Stimulated activated CD8-positive, alpha-beta memory T cell treated with anti-CD3 and anti-CD28 coated beads, Interleukin-12 subunit alpha, Interleukin-12 subunit beta, amount 100 ng/mL, for 1 hour (primary cell): ENCODE data around the gene CDC73.

ENCODE experiments used
- DNase-seq: peaks from one replicate; pipeline ENCODE4 v3.0.0-alpha.2; 2020; ENCODE audit warnings: low read depth

CDC73 gene

DNA sequence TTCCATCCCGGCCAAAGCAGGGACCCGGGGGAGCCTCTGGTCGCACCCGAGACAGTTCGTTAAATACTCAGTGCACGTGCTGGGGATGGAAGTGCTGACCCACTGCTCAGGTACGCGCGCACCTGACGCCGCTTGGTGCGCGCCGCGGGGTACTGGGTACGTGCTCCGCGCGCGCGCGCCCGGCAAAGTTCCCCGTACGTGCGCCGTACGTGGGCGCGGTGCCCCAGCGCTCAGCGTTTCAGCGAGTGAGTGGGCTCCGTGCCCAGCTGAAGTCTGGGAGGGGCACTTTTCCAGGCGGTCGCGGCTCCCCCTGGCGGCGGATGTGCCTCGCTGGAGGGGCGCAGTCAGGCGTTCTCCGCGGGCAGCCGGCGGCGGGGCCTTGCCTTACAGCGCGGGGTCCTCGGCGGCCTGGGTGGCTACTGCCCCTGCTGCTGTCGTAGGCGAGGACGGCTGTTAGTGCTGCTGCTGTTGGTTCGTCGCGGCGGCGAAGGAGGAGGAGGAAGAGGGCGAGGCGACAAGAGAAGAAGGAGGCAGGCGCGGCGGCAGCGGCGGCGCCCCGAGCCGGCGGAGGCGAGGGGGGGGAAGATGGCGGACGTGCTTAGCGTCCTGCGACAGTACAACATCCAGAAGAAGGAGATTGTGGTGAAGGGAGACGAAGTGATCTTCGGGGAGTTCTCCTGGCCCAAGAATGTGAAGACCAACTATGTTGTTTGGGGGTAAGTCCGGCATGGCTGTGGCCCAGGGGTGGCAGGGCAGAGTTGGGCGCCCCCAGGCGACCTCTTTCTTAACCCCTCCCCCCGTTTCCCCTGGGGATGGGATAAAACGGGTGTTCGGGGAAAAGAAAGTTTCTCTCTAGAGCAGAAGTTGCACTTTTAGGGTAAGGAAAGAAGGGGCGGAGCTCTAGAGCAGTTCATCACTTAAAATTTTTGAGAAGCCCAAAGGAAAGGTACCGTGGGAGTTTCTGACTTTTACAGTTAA is at the start of gene CDC73:
CDC73 (plus strand) TSS at position 416 of the 978 bp plus-strand sequence; CDS start at position 586, 170 bp downstream.
- peak; percentile 99 for DNase-seq

DNA sequence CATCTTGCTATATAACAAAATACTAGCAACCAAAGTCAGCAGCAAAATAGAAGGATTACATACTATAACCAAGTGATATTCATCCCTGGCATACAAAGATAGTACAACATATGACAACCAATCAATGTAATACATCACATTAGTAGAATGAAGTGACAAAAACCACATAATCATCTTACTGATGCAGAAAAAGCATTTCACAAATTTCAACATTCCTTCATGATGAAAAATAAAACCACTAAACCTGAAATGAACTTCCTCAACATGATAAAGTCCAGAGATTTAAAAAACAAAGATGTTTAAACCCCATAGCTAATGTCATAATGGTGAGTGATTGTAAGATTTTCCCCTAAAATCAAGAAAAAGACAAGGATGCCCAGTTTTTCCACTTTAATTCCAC is 43.8 kb upstream of the CDC73 start:
- DNase-seq: no peak

DNA sequence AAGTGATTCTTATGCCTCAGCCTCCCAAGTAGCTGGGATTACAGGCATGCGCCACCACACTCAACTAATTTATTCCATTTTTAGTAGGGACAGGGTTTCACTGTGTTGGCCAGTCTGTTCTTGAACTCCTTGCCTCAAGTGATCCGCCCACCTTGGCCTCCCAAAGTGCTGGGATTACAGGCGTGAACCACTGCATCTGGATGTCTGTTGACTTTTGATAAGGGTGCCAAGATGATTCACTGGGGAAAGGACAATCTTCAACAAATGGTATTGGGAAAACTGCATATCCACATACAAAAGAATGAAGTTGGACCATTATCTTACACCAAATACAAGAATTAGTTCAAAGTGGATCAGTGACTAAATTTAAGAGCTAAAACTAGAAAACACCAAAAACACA is 42.6 kb upstream of the CDC73 start:
- no peak for DNase-seq

DNA sequence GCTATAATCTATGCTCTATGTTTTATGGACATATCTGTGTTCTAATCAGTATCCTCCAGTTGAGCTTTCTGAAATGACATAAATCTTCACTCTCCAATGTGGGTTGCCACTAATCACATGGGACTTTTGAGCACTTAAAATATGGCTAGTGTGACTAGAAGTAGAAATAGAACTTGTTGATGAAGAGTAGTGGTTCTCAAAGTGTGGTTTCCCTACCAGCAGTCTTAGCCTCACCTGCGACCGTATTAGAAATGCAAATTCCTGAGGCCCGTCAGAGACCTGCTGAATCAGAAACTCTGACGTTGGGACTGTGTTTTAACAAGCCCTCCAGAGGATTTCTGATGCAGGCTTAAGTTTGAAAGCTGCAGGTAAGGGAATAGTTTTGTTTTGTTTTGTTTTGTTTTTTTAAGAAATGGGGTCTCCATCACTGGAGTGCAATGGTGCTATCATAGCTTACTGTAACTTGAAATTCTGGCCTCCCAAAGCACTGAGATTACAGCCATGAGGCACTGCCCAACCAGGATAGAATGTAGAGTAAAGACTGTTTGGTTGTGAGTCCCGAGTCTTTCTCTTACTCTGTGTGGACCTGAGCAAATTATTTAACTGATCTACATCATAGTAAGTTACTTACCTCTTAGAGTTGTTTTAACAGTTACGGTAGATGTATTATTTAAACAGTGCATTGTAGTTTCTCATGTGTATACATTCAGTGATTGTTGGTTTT is 38.3 kb upstream of the CDC73 start:
- no peak for DNase-seq

DNA sequence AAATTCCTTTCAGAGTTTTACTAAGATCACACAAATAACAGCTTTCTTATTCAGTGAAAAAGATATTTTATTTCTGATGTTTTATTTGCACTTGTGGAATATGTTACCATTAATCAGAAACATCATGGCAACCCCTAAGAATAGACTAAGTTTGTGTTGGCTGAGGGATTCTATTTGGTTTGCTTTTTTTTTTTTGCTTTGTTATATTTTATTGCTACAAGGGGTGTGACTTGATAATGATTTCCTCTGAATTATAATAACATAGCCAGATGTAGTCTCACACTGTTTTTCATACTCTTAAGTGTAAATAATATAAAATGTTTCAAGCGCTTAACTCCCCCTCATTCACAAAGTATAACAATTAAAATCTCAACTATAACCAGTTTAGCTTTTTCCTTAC is 36.6 kb upstream of the CDC73 start:
- no peak for DNase-seq

DNA sequence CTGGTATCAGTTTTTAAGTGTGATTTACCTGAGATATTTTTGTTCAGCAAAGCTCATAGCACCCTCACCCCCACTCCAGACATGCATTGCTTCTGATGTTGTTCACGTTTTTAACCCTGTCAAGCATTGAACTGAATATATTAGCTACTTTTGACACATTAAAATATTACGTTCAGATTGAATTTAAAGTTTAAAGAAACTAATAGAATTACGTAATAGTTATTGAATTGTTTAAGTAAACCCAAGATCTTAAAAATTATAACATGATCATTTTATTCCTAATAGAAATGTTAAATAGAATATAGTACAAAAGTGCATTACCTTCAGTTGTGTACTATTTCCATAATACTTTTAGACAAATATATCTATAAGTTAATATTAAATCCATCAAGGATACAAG is 35.5 kb upstream of the CDC73 start:
- DNase-seq: no peak

DNA sequence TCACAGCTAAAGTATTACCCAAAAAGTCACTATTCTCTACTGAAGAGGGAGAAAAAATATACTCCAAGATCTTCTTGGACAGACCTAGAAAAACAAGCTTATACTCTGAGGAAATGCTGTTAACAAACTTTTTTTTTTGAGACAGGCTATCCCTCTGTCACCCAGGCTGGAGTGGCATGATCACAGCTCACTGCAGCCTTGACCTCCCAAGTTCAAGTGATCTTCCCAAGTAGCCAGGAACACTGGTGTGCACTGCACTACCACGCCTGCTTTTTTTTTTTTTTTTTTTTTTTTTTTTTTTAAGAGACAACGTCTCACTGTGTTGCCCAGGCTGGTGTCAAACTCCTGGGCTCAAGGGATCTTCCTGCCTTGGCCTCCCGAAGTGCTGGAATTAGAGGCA is 33.9 kb upstream of the CDC73 start:
- DNase-seq: no peak

DNA sequence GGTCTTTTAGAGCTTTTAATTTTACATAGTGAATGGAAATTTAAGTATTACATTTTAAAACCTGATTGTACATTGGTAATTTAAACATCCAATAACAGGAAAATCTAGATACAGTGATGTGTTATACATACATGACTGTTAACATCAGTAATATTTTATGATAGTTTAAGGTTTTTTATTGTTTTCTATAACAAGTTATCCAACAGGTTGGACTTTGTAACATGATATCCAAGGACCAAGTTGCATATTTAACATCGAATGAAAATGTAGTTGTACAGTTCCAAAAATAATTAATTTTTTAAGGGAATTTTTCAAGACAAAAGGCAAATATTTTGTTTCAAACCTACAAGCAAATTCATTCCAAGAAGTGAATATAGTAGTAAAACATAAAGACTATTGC is 31.0 kb upstream of the CDC73 start:
- DNase-seq: no peak

DNA sequence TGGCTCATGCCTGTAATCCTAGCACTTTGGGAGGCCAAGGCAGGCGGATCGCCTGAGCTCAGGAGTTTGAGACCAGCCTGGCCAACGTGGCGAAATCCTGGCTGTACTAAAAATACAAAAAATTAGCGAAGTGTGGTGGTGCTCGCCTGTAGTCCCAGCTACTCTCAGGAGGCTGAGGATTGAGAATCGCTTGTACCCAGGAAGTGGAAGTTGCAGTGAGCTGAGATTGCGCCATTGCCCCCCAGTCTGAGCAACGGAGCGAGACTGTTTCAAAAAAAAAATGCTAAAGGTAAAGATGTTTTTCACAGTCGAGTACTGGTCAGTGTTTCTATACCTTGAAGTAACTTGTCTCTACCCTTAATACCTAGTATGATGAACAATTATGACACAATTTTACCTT is 27.7 kb upstream of the CDC73 start:
- no peak for DNase-seq

DNA sequence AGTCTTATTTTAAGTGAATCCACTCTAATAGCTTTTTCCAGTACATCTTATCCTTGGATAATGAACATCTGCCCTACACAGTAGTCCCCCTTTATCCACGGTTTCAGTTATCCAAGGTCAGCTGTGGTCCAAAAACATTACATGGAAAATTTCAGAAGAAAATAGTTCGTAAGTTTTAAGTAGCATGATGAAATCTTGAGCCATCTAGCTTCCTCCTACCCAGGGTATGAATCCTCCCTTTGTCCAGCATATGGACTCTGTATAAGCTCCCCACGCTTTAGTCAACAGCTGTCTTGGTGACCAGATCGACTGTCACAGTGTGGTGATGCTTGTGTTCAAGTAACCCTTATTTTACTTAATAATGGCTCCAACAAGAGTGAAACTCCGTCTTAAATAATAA is 19.2 kb upstream of the CDC73 start:
- DNase-seq: no peak

DNA sequence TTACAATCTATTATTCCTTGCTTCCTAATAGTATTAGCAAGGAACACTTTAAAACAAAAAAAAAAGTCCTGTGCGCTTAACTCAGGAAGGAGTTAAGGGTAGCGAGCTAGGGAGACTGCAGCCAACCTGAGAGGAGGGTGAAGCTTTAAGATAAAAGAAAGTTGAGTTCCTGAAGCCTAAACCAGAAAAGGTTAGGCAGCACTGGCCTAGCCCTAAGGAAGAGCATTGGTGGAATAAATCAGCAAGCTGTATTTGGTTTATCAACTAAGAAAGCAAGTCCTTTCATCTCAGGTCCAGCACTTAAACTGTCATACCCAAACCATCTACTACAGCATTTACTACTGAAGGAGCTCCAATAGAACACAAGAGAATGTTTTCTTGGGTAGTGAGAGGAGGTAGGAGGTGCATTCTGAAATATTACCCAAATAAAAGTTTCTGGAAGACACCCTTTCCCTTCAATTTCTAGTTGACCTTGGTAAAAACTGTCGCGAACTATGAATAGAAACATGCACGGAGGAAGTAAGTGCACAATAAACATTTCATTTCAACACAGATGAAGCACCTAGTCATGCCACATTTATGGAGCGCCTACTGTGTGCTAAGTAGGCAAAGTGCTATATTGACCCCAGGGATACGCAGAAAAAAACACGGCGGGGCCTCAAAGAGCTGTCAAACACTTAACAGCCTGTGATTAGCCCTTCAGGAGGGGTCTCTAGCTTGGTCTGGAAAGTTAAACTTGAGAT is 17.9 kb upstream of the CDC73 start:
- DNase-seq: no peak

DNA sequence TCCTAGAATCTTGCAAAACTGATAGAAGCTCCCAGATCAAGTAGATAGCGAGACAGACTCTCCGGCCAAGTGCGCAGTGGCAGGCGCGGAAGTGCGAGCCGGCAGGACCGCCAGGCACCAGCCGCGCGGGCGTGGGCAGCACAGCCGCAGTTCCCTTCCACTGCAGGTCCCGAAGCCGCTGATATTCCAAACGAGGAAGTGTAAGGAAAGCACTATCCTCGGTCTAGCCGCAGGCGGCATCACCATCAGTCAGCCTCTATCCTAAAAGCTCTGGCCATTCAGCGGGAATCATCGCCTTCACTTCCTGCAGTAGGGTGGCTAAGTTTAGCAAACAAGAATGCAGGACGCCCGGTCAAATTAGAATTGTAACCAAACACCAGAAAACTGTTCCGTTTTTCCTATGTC is 17.3 kb upstream of the CDC73 start:
- no peak for DNase-seq

DNA sequence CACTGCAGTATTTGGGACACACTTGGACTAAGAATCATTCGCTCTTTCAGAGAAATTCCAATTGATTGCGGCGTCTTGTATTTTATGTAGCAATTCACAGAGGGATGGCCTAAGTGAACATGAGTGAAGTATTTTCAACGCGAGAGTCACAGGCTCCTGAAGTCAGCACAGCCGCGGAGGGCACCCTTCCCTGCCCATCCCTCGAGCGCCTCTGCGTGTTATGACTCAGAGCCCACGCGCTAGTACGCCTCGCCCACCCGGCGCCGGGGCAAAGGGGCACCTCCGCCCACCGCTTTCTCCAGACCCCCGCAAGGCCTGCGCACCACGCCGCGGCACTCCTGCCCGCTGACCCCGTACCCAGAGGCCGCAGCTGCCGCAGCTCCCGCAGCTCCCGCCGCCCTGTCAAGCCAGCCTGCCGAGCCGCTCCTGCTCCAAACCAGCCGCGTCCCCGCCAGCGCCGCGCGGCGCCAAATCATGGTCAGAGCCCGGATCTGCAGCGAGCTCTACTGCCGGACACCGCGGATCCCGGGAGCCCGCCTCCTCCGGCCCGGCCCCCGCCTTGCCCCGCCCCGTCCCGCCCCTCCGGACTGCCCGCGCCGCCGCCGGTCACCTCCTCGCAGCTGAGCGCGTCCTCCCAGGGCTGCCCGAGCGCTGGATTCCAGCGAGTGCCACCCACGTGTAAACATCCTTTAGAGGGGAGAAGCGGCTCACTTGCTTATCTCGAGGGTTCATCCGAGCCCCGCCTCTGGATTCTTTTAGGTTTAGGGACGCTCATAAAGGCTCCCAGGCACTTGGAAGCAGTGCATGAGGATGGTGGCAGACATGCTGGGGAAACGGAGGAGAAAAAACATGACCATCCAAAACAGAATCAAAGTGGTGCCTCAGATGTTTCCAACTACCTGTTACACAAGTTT is 16.7 kb upstream of the CDC73 start, which contains the start of gene GLRX2:
GLRX2 (minus strand) TSS at position 508 of the 914 bp plus-strand sequence; CDS start at position 476, 32 bp downstream.
- DNase-seq: peak; percentile 41

DNA sequence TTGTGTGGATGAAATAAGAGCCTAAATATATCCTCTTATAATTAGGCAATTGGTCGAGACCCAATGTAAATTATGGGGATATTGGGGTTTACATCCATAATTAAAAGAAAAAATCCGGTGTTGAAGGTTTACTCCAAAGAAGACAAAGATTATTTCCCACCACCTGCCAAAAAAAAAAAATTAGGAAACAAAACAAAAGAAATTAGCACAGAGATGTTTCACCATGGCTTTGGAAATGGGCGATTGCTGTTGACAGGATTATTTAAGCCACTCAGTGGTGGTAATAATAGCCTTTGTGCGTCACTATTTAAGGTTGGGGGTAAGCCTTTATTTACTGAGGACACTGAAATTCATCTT is 16.0 kb upstream of the CDC73 start:
- no peak for DNase-seq

DNA sequence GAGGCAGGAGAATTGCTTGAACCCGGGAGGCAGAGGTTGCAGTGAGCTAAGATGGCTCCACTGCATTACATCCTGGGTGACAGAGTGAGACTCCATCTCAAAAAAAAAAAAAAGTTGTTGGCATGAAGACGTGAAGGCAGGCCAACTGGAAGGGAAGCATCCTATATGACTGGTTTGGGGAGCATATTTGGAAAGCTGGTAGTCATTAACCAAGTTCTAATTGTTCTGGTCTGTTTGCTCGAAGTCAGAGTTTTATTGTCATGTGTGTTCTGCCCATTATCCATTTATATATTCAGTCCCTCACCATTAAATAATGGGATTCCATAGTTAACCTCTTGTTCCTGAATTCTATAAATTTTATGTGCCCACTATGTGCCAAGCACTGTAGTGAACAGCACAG is 13.4 kb upstream of the CDC73 start:
- DNase-seq: no peak

DNA sequence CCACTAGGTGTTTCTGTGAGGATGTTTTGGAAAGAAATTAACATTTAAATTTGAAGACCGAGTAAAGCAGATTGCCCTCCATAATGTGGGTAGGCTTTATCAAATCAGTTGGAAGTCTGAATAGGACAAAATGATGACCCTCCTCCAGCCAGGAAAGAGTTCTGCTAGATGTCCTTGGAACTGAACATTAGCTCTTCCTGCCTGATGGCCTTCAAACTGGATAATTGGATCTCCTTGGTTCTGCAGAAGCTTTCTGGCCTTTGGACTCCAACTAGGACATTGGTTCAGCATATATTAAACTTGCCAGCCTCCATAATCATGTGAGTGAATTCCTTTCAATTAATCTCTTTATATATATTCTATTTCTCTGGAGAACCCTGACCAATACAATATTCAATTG is 12.2 kb upstream of the CDC73 start:
- DNase-seq: no peak

DNA sequence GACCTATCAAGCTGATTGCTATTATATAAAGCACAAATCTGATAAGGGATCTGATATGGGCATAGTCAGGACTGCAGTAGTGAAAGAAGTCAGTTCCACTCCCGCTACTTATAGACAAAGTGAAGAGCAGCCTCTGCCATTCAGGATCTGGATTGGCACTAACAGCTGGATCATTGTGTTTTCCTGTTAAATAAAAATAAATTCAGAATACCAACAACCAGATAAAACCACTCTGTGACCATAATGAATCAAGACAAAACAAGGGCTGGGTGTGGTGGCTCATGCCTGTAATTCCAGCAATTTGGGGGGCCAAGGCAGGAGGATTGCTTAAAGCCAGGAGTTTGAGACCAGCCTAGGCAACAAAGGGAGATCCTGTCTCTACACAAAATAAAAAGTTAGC is 11.6 kb upstream of the CDC73 start:
- DNase-seq: no peak

DNA sequence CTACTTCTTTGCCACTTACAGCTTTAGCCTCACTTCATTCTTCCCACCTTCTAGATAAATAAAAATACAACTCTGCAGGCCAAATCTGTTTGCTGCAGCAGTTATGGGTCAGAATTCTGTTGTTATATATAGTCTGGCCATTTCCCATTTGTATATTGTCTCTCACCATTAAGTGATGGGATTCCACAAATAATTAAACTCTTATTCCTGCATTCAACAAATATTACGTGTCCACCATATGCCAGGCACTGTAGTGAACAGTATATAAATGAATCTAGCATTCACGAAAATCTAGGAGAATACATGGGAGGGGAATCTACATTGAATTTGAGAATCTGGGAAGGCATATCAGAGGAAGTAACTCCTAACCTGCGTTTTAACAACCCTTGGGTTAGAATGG is 11.0 kb upstream of the CDC73 start:
- no peak for DNase-seq

DNA sequence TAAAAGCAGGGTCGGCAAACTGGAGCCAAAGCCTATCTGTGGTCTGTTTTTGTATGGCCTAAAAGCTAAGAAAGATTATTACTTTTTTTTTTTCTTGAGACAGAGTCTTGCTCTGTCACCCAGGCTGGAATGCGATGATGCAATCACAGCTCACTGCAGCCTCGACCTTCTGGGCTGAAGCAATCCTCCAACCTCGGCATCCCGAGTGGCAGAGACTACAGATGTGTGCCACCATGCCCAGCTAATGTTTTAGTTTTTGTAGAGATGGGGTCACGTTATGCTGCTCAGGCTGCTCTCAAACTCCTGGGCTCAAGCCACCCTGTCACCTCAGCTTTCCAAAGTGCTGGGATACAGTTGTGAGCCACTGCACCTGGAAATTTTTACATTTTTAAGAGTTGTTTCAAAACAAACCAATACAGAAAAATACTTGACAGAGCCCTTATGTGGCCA is 10.2 kb upstream of the CDC73 start:
- DNase-seq: no peak

DNA sequence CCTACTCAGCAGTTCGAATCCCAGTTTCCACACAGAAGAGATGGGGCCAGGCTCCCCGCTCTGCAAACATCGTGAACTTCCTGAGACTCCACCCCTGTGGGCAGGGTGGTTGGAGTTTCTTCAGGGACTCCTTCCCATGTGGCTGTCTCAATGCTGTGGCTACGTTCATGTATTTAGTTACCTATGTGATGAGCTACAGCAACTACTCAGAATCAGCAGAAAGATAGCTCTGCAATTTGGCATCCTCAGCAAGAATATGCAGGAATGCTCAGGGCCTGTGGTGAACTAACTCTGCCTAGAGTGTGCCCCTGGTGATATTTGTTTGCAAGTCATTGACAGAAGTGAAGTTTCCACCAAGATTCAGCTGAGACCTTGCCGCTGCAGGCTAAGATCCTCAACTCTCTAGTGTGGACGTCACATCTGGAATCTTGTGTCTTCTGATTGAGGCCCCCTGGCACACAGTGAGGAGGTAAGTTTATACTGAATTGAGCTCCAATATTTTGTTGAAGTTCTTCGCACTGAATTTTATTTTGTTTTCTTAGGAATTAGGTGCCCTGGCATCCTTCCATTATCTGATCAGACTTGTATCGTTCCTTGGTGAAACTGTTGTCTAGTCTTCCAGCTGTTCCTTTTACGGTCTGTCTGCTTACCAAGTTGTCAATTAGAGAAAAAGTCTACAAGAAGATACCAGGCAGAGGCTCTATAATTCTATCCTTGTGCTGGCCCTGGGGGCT is 8.4 kb upstream of the CDC73 start:
- no peak for DNase-seq

DNA sequence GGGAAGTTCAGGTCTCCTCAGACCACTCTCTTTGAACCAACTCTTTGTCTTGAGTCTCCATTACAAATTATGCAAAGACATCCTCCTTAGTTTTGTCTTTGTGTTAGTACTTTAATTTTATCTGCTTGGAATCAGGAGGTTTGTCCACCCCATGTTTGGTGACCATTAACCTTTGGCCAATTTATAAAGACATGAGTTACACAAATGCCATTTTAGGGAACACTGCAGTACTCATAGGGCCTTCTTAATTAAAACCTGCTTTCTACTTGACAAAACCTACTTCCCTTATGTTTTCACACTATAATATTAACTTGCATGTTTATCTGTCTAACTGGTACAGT is 7.9 kb upstream of the CDC73 start:
- DNase-seq: no peak
